Measurements from ENCODE around the gene FOXJ3.

Gene FOXJ3

GRCh38 chr1:42295816-42296215 lies 39.2 kb downstream of the FOXJ3 start:
- TF ChIP-seq CTCF (IDR thresholded peaks at IDR 0.05; ENCODE audit: control insufficient read depth, extremely low read depth, insufficient read depth), result no peak
- no peak for DNase-seq (ENCODE audit: low read depth)
- no peak overlapping the region for H3K4me3 ChIP-seq (ENCODE audit: low read depth, low read length)

GRCh38 chr1:42290130-42290529 lies 44.9 kb downstream of the FOXJ3 start:
- no peak for TF ChIP-seq CTCF (IDR thresholded peaks at IDR 0.05; ENCODE audit: control insufficient read depth, extremely low read depth, insufficient read depth)

GRCh38 chr1:42288311-42288985 lies 46.6 kb downstream of the FOXJ3 start:
- H3K4me3 ChIP-seq (ENCODE audit: low read depth, low read length), result no peak overlapping the region
- no peak for TF ChIP-seq CTCF (IDR thresholded peaks at IDR 0.05; ENCODE audit: control insufficient read depth, extremely low read depth, insufficient read depth)
- DNase-seq (ENCODE audit: low read depth), result no peak

More at GRCh38 chr1:42290130-42290529, 44.9 kb downstream of the FOXJ3 start:
- no peak overlapping the region for H3K4me3 ChIP-seq (ENCODE audit: low read depth, low read length)
- DNase-seq (ENCODE audit: low read depth), result no peak

- no peak overlapping the region for H3K4me3 ChIP-seq (ENCODE audit: low read depth, low read length)
- no peak for TF ChIP-seq CTCF (IDR thresholded peaks at IDR 0.05; ENCODE audit: control insufficient read depth, extremely low read depth, insufficient read depth)
- no peak for DNase-seq (ENCODE audit: low read depth)
These were observed 52.0 kb downstream of the FOXJ3 start for GRCh38 chr1:42282867-42283583.

GRCh38 chr1:42282024-42282579 lies 52.9 kb downstream of the FOXJ3 start:
- no peak overlapping the region for H3K4me3 ChIP-seq (ENCODE audit: low read depth, low read length)
- no peak for DNase-seq (ENCODE audit: low read depth)
- TF ChIP-seq CTCF (IDR thresholded peaks at IDR 0.05; ENCODE audit: control insufficient read depth, extremely low read depth, insufficient read depth), result no peak

- no peak for DNase-seq (ENCODE audit: low read depth)
- TF ChIP-seq CTCF (IDR thresholded peaks at IDR 0.05; ENCODE audit: control insufficient read depth, extremely low read depth, insufficient read depth), result no peak
- H3K4me3 ChIP-seq (ENCODE audit: low read depth, low read length), result no peak overlapping the region
These were observed 54.2 kb downstream of the FOXJ3 start for GRCh38 chr1:42280821-42281220.
